ENCODE data around the gene HIC1.

Gene HIC1

GRCh38 chr17:2068519-2069051 is 13.7 kb downstream of the HIC1 start:
- H3K27ac Mint-ChIP-seq = peak overlapping the region; percentile 92
- no peaks in the 10 kb centered on the region for H3K9me3 Mint-ChIP-seq
- peaks cover 63% of the 10 kb centered on the region for H3K36me3 Mint-ChIP-seq
- no peak for ATAC-seq
- no peak overlapping the region for H3K4me3 Mint-ChIP-seq
- H3K4me1 Mint-ChIP-seq = peaks cover 75% of the 10 kb centered on the region
- no peaks in the 10 kb centered on the region for H3K27me3 Mint-ChIP-seq

DNA sequence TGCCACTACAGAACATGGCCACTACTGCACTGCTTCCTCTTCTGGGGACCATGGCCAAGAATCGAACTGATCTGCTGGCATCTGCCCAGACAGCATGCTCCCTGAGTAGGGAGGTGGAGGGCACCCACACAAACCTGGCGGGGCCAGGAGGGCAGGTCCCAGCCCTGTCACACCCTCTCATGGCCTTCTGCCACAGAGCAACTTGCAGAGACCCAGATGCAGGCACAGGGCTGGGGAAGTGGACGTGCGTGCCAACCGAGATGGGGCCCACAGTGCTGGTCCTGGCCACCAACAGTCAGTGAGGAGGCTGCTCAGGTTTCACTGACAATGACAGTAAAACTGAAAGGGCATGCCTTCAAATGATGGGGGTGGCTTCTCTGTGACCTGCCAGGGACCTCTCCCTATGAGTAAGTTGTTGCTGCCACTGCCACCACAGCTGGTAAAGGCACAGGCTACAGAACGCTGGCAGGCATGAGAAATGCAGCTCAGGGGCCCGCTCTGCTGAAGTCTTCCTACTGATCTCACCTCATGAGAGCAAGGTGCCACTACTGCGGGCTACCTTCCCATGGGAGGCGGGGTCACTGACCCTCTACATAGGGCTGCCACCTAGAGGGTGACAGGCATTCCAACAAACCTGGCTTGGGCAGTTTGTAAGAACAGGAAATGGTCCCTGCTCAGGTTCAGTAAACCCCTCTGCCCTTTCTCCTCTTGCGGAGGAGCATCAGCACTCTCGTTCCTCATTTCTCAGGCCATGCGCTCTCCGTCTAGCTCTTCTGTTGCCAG is 15.5 kb downstream of the HIC1 start:
- Mint-ChIP-seq H3K4me1 (peaks cover 60% of the 10 kb centered on the region), H3K27me3 (no peaks in the 10 kb centered on the region), H3K27ac (peak overlapping the region; percentile 92), H3K4me3 (peak overlapping the region; percentile 7), H3K36me3 (peaks cover 49% of the 10 kb centered on the region), H3K9me3 (no peaks in the 10 kb centered on the region)
- ATAC-seq = peak; percentile 93

GRCh38 chr17:2071024-2071385 is 16.1 kb downstream of the HIC1 start:
- no peaks in the 10 kb centered on the region for H3K9me3 Mint-ChIP-seq
- H3K27me3 Mint-ChIP-seq = no peaks in the 10 kb centered on the region
- peak overlapping the region; percentile 7 for H3K4me3 Mint-ChIP-seq
- H3K4me1 Mint-ChIP-seq = peaks cover 58% of the 10 kb centered on the region
- H3K27ac Mint-ChIP-seq = peak overlapping the region; percentile 92
- peaks cover 43% of the 10 kb centered on the region for H3K36me3 Mint-ChIP-seq
- no peak for ATAC-seq

GRCh38 chr17:2071455-2072281 is 16.8 kb downstream of the HIC1 start:
- H3K4me3 Mint-ChIP-seq = peak overlapping the region; percentile 7
- H3K9me3 Mint-ChIP-seq = no peaks in the 10 kb centered on the region
- ATAC-seq = no peak
- peaks cover 59% of the 10 kb centered on the region for H3K4me1 Mint-ChIP-seq
- peaks cover 45% of the 10 kb centered on the region for H3K36me3 Mint-ChIP-seq
- H3K27me3 Mint-ChIP-seq = no peaks in the 10 kb centered on the region
- peak overlapping the region; percentile 92 for H3K27ac Mint-ChIP-seq

DNA sequence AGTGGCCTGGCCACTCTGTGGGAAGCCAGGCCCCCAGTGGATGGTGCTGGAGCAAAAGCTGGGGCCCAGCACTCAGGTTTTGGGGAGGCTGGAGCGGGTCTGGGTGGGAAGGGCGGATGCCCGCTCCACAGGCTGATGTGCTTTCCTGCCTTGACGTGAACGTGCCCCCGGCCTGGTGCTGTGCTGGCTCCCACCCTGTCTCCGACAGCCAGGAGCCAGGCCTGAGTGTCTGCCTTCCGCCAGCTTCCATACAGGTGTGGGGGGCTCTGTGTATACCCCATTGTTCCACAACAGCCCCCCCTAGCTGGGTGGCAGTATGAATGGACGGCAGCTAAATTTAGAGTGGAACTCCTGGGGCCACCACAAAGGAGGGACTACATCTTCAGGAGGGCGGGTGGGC is 20.0 kb downstream of the HIC1 start:
- no peak for ATAC-seq
- H3K4me1 Mint-ChIP-seq = peaks cover 45% of the 10 kb centered on the region
- no peak overlapping the region for H3K4me3 Mint-ChIP-seq
- H3K9me3 Mint-ChIP-seq = no peaks in the 10 kb centered on the region
- H3K36me3 Mint-ChIP-seq = peaks cover 56% of the 10 kb centered on the region
- H3K27me3 Mint-ChIP-seq = no peaks in the 10 kb centered on the region
- H3K27ac Mint-ChIP-seq = no peak overlapping the region

- Mint-ChIP-seq H3K27ac (peak overlapping the region; percentile 47), H3K4me1 (peaks cover 39% of the 10 kb centered on the region), H3K27me3 (no peaks in the 10 kb centered on the region), H3K36me3 (peaks cover 56% of the 10 kb centered on the region), H3K9me3 (no peaks in the 10 kb centered on the region), H3K4me3 (no peak overlapping the region)
- ATAC-seq = no peak
These were observed 20.6 kb downstream of the HIC1 start for GRCh38 chr17:2075336-2076086.

DNA sequence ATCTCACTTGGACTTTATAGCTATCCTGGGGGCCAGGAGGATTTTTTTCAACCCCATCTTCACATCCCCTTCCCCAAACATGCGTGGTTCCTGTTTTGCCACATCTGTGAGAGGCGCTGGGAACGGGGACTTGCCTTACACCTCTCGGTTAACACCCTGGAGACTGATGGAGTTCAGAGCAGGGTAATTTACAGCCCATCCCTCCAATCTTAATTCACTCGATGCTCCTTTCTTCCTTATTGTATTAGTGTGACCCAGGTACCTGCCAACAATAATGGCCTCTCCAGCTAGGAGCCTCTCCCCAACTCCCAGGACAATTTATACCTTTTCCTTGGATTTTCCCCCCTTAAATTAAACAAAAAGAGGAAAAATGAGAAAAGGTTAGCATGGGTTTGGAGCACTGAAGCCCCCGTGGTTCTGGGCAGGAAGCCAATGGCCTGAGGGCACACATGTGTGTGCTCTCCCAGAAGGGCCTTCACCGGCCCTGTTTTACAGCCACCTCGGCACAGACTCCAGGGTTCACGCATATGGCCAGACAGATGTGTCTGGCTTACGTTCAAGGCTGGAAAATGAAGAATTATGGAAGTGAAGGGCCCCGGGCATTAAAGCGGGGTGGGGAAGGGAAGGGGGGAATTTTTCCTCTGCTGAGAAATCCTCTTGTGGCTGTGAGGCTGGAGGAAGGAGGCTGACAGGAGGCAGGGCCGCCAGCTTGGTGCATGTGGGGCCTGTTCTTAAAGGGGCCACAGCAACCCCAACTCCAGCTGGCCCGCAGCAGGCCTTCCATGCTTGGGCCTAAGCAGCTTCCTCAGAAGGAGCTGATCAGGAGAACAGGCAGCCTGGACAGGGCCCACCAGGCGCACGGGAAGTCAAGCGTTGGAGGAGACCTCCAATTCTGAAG is 21.4 kb downstream of the HIC1 start:
- Mint-ChIP-seq H3K9me3 (no peaks in the 10 kb centered on the region), H3K4me1 (peaks cover 31% of the 10 kb centered on the region), H3K36me3 (peaks cover 55% of the 10 kb centered on the region), H3K27ac (peak overlapping the region; percentile 47), H3K4me3 (no peak overlapping the region), H3K27me3 (no peaks in the 10 kb centered on the region)
- no peak for ATAC-seq

GRCh38 chr17:2077040-2077439 is 22.1 kb downstream of the HIC1 start:
- H3K27me3 Mint-ChIP-seq = no peaks in the 10 kb centered on the region
- H3K4me3 Mint-ChIP-seq = no peak overlapping the region
- no peak for ATAC-seq
- peak overlapping the region; percentile 11 for H3K27ac Mint-ChIP-seq
- peaks cover 54% of the 10 kb centered on the region for H3K36me3 Mint-ChIP-seq
- H3K4me1 Mint-ChIP-seq = peaks cover 24% of the 10 kb centered on the region
- H3K9me3 Mint-ChIP-seq = no peaks in the 10 kb centered on the region

GRCh38 chr17:2081564-2081963 is 26.7 kb downstream of the HIC1 start:
- no peaks in the 10 kb centered on the region for H3K27me3 Mint-ChIP-seq
- H3K4me3 Mint-ChIP-seq = no peak overlapping the region
- peaks cover 35% of the 10 kb centered on the region for H3K4me1 Mint-ChIP-seq
- H3K36me3 Mint-ChIP-seq = peaks cover 62% of the 10 kb centered on the region
- no peak overlapping the region for H3K27ac Mint-ChIP-seq
- H3K9me3 Mint-ChIP-seq = no peaks in the 10 kb centered on the region
- ATAC-seq = no peak

DNA sequence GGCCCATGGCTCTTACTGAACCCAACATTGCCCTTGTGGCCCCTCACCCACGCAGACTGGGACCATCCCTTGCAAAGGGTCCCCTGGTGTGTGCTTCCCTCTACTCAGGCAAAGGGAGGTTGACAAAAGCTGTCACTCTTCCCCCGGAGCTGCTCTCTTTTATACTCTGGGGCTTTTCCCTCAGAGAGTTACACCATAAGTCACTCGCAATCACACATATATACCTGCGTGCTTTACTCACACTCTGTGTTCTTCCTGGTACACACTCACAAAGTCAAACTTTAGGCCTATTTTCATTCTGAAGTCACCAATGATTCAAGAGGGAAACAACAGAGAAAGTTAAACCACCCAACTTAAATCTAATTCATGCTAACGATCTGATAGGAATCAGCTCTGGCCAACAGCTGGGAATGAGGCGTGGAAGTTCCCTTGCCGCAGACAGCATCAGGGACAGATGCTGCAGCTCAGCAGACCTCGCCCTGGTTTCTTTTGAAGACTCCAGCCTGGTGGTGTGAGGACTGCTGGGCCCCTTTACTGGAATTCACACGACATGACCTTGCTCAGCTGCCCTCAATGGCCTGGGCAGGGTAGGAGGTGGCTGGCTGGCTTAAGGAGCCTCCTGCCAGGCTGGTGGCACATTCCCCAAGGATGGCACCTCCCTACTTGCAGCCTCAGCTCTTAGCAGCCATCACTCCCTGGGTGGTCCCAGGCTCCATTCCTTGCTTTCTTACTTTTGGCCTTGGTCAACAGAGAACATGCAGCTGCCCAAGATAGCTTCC is 27.3 kb downstream of the HIC1 start:
- H3K4me3 Mint-ChIP-seq = no peak overlapping the region
- H3K36me3 Mint-ChIP-seq = peaks cover 61% of the 10 kb centered on the region
- H3K9me3 Mint-ChIP-seq = no peaks in the 10 kb centered on the region
- no peaks in the 10 kb centered on the region for H3K27me3 Mint-ChIP-seq
- peak overlapping the region; percentile 0 for H3K27ac Mint-ChIP-seq
- peaks cover 40% of the 10 kb centered on the region for H3K4me1 Mint-ChIP-seq
- no peak for ATAC-seq

DNA sequence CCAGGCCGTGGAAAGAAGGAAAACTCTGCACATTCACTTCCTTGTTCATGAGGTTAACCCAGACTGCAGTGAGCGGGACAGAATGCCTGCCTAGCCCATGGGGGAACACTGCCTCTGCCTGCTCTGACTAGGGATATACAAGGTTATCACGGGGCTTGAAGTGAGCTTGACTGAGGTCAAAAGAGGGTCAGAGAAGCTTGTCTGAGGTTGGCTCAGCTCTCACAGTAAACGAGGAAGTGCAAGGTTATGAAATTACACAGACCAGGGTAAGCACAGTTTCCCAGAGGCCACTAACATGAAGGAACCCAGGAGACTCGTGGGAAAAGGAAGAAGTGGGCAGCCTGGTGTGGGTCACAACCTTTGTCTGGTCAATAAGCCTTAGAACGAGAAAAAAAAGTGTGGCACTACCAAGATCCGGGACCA is 28.7 kb downstream of the HIC1 start:
- Mint-ChIP-seq H3K27ac (peak overlapping the region; percentile 83), H3K27me3 (no peaks in the 10 kb centered on the region), H3K36me3 (peaks cover 53% of the 10 kb centered on the region), H3K4me3 (peak overlapping the region; percentile 1), H3K4me1 (peaks cover 54% of the 10 kb centered on the region), H3K9me3 (no peaks in the 10 kb centered on the region)
- peak; percentile 86 for ATAC-seq

GRCh38 chr17:2084036-2084765 is 29.3 kb downstream of the HIC1 start:
- H3K4me3 Mint-ChIP-seq = no peak overlapping the region
- peak; percentile 4 for ATAC-seq
- H3K36me3 Mint-ChIP-seq = peaks cover 47% of the 10 kb centered on the region
- H3K27ac Mint-ChIP-seq = peak overlapping the region; percentile 83
- H3K4me1 Mint-ChIP-seq = peaks cover 60% of the 10 kb centered on the region
- no peaks in the 10 kb centered on the region for H3K9me3 Mint-ChIP-seq
- H3K27me3 Mint-ChIP-seq = no peaks in the 10 kb centered on the region
